HG02870 (cell line): Measurements from ENCODE around the gene UNG.

Source experiments
- ATAC-seq: cut with Tn5 transposase; IDR thresholded peaks from one replicate; pipeline ENCODE4 v1.9.1; 2021; ENCODE audit warnings: mild to moderate bottlenecking, moderate library complexity; ENCODE audit not compliant: unreplicated experiment

Gene UNG

DNA sequence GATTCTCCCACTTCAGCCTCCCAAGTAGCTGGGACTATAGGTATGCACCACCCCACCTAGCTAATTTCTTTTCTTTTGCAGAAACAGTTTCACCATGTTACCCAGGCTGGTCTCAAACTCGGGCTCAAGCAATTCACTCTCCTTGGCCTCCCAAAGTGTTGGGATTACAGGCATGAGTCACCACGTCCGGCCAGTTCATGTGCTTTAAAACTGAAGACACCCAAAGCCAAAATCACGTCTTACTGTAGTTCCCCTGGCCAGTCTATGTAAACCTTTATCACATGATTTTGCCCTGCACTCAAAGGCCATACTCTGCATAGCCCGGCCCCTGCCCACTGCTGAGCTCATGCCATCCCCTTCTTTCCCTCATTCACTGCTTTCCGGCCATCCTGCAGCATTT, 8.6 kb upstream of the UNG start:
- no peak for ATAC-seq

- ATAC-seq: no peak
These were observed 7.7 kb upstream of the UNG start for GRCh38 chr12:109089683-109090082.

GRCh38 chr12:109092497-109093021, 4.8 kb upstream of the UNG start:
- no peak for ATAC-seq

GRCh38 chr12:109093022-109093918, 4.1 kb upstream of the UNG start, which contains the start of gene ALKBH2:
Gene ALKBH2, minus strand, starts transcription at chr12:109093472. Its CDS starts 686 bp downstream, at chr12:109092786.
- ATAC-seq: peak; percentile 61

DNA sequence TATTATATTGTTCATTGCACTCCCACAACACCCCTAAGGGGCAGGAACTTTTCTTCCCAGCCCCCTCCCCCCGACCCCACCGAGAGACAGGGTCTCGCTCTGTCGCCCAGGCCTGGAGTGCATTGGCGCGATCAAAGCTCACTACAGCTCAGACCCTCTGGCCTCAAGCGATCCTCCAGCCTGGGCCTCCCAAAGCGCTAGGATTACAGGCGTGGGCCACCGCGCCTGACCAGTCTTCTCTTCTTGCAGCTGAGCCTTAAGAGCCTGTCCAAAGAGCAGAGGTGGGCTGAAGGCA, 310 bp upstream of the UNG start:
- ATAC-seq: no peak

GRCh38 chr12:109098183-109098604, 797 bp downstream of the UNG start:
- ATAC-seq: peak; percentile 31

DNA sequence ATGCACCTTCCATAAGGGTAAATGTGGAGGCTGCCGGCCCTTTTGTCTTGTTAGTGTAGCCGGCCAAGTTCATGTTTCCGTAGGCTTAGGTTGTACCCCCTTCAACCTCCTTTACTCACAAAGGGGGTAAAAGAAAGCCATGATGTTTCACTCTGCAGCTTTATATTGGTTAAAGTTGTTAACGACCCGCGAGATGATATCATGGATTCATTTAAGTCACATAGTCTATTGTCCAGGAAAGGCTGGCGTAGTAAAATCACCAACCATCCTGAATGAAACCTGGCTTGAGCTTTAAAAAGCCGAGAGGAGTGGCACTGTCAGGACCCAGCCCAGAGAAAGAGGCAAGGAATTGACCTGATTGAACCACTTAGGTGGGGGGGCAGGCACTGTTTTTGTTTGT, 1.3 kb downstream of the UNG start:
- no peak for ATAC-seq

- no peak for ATAC-seq
These were observed 2.1 kb downstream of the UNG start for GRCh38 chr12:109099431-109100020.

DNA sequence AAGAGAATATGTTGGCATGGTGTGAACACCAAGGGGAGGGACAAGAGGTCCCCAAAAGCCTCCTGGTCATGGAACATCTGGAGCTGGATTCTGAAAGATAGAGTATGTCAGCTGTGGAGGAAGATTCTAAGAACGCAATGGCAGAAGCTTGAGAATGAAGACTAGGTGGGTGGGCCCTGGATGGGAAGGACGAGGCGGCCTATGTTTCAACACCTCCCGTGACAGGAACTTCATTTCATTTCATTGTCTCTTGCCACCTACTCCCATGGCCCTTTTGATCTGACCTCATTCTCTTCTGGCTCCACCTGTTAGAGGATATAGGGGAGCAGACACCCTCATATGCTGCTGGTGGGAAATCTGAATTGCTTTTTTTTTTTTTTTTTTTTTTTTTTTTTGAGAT, 3.3 kb downstream of the UNG start:
- ATAC-seq: no peak

GRCh38 chr12:109102491-109102890, 5.1 kb downstream of the UNG start:
- ATAC-seq: no peak

- no peak for ATAC-seq
These were observed 7.8 kb downstream of the UNG start for GRCh38 chr12:109105176-109105575.

- no peak for ATAC-seq
These were observed 12.5 kb downstream of the UNG start for GRCh38 chr12:109109746-109110350.

DNA sequence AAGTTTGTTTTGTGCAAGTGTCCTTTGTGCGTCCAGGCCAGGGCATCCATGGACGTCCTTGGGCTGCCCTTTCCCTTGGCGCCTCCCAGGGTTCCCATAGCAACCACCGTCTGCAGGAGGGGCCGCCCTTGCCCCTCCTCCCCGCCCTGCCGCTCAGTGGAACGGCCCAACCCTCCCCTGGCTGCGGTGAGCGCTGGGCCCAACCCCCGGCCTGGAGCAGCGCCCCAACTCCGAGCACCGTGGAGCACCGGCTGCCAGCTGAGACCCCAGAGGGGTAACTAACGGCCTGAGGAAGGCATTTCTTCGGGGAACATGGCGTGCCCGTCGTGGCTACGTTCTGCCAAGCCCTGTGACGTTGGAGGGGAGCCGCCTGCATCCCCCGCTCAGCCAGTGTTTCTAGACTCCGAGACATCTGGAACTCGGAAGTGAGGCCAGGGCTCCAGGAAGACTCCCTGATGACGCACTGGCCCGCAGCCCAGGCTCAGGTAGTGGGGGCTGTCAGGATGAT, 13.6 kb downstream of the UNG start:
- ATAC-seq: peak; percentile 73

DNA sequence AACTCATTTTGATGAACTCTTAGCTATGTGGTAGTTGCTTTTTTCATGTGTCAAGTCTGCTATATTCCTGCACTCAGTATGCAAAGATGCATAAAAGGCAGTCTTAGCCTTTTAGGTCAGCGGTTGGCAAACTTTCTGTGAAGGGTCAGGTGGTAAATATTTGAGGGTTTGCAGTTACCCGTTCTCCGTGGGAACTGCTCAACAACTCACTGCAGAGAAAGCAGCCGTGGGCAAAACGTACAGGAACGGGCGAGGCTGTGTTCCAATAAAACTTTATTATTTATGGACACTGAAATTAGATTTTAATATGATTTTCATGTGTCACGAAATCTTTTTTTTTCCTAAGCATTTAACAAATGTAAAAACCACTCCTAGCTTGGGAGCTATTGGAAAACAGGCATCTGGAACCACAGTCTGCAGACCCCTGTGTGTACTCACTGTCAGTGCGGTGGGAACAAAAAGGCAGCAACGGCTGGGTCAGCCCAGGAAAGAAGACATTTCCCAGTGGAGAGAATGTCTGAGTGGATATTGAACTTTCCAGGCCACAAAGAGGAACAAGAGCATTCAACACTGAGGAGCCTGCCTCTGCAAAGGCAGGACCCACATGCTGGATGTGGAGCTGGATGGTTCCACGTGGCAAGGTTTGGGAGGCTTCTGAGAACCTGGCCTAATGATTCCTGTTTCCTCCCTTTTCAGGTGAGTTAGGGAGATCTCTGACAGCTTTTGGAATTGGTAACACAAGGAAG, 15.5 kb downstream of the UNG start:
- no peak for ATAC-seq

DNA sequence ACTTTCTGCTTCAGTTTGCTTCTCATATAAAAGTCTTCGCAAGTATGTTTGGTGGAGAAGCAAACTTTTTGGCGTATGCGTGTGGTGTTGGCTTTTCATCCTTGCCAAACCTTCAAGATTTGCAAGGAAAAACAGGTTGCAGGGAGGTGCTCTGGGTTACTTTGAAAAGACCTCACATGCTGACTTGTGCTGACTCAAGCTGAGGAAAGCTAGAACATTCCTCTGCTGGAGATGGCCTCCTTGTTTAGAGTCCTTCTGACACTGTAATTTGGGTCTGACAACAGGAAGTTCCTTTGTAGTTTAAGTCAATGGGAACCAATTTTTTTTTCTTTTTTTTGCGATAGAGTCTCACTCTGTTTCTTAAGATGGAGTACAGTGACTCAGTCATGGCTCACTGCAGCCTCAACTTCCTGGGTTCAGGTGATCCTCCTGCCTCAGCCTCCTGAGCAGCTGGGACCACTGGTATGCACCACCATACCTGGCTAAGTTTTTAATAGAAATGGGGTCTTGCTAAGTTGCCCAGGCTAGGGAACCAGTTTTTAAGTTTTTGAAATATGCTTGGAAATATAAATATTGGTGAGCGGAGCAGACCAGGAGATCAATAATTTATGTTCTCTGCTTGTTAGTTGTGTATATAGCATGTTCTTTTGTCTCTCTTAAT, 16.4 kb downstream of the UNG start:
- ATAC-seq: no peak

DNA sequence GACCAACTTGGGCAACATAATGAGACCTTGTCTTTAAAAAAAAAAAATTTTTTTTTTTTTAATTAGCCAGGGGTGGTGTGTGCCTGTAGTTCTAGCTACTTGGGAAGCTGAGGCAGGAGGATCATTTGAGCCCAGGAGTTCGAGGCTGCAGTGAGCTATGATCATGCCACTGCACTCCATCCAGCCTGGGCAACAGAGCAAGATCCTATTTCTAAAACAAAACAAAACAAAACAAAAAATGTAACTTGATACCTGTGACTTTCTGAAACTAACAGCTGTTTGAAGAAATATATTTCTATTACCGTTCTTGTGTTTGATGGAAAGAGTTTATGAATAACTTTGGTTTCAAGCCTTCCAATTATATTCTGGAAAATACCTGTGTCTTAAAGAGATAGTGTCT, 17.2 kb downstream of the UNG start:
- ATAC-seq: no peak

DNA sequence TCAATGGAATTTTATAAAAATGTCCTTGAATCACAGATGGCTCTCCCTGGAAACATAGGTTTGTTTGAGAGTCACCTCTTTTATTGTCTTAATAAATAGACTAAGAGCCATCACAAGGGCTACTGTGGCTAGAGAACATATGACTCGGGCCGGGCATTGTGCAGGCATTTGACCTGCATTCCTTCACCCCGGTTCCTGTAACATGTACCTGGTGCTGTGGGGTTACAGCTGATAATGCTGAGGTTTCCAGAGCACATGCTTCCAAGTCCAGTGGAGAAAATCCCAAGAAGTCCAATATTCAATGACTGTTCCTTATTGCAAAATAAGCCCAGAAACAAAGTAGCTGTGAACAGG, 18.0 kb downstream of the UNG start:
- ATAC-seq: no peak

- no peak for ATAC-seq
These were observed 18.6 kb downstream of the UNG start, which contains the start of gene ACACB for GRCh38 chr12:109115758-109116610. Gene ACACB, plus strand, starts transcription at chr12:109116587. Its CDS starts 22,819 bp downstream, at chr12:109139406.

GRCh38 chr12:109116611-109116949, 19.2 kb downstream of the UNG start:
- no peak for ATAC-seq

DNA sequence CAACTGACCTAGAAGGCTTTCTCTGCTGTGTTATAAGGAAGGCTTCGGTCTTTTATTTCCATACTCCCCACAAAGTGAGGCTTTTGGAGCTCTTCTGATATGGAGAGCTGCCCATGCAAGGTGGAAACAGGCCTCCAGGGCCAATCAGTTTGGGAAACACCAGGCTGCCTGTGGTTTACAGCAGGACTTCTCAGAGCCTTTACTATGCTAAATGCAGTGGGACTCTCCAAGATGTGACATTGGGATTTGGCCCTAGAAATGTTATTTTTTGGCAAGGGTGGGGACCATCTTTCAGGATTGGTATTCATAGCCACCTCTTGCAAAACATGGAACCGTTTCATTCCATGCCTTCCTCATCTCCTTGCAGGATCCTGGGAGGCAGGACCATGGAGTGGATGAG, 22.7 kb downstream of the UNG start:
- no peak for ATAC-seq
